ENCODE data around the gene GRK6. TPM values are rescaled to one million over a fixed set of nuclear protein-coding genes. Genes with fewer than 3 reads are reported as not detected.

The GRK6 gene
- polyA plus RNA-seq, 1 donor from 2014 or later = 22.6 TPM

DNA sequence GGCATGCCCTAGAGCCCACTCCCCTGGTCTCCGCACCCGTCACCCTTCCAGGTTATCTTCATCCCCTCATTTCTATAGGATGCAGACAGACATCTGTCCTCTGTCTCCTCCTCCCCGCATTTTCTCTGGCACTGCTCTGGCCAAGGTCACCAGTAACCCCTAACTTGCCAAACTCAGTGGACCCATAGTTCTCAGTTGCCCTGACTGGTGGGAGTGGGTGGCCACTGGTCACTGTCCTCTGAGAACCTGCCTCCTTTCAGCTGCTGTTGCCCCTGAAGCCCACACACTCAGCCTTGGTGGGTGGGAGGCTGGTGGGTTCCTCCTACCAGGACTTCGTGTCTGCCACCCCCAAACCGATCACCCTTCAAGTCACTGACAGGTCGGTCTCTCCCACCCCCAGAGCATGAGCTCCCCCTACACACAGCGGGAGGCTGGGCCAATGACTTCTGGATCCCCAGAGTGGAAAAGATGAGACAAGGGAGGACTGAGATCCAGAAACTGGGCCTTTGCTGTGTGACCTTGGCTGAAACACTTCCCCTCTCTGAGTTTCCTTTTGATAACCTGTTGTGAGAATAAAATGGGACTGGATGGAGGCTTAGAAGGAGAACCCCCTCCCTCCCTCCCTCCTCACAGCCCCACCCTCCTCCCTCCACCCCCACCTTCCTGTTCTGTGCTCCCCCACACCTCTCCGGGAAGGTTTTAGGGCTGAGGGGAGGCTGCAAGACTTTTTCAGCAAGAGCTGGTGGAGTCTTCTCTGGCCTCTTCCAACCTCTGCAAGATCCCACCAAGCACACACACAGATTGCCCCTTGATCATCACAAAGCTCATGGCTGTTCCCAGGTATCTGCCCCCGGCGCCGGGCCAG, 49.3 kb downstream of the GRK6 start:
- H3K4me2 ChIP-seq (ENCODE audit: low read length) = no peak overlapping the region
- no peaks in the 10 kb centered on the region for H3K9me3 ChIP-seq (ENCODE audit: low read length)

DNA sequence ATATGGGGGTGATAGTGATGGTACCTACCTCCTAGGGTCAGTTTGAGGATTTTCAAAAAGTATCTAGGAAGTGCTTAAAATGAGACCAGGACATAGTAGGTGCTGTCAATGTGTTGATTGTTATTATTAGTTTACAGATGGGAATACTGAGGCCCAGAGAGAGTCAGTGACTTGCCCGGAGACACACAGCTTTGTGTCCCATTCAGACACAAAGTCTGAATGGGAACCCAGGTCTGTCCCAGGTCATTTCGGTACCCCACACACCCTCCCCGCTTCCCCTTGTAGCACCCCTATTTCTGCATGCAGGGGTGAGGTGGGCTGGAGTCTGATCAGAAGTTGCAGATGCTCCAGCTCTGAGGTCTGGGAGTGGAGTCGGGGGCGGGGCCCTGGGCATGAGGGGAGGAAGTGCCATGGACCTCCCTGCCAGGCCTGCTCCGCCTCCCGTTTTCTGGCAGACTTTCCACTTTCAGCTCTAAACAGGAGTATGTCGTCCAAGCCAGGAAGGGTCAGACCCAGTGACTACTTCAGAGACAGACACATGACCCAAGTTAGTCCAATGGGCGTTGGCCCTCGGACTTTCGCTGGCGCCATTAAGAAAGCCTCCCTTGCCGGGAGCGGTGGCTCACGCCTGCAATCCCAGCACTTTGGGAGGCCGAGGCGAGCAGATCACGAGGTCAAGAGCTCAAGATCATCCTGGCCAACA, 50.2 kb downstream of the GRK6 start:
- H3K4me2 ChIP-seq (ENCODE audit: low read length) = no peak overlapping the region
- H2AFZ ChIP-seq (ENCODE audit: low read depth, low read length) = no peak overlapping the region
- H3K9me2 ChIP-seq (ENCODE audit: insufficient read depth, low read length) = no peaks in the 10 kb centered on the region
- H3K9ac ChIP-seq (ENCODE audit: low read length) = no peak overlapping the region
- no peak overlapping the region for H3K27ac ChIP-seq (ENCODE audit: low read length)
- no peaks in the 10 kb centered on the region for H3K36me3 ChIP-seq (ENCODE audit: insufficient read depth, low read length)
- no peaks in the 10 kb centered on the region for H3F3A ChIP-seq (ENCODE audit: insufficient read depth, low read length, poor library complexity, severe bottlenecking)
- H3K4me3 ChIP-seq (ENCODE audit: low read length) = no peak overlapping the region
- no peaks in the 10 kb centered on the region for H3K27me3 ChIP-seq (ENCODE audit: insufficient read depth, low read depth, low read length)
- TF ChIP-seq, protein P1, sequence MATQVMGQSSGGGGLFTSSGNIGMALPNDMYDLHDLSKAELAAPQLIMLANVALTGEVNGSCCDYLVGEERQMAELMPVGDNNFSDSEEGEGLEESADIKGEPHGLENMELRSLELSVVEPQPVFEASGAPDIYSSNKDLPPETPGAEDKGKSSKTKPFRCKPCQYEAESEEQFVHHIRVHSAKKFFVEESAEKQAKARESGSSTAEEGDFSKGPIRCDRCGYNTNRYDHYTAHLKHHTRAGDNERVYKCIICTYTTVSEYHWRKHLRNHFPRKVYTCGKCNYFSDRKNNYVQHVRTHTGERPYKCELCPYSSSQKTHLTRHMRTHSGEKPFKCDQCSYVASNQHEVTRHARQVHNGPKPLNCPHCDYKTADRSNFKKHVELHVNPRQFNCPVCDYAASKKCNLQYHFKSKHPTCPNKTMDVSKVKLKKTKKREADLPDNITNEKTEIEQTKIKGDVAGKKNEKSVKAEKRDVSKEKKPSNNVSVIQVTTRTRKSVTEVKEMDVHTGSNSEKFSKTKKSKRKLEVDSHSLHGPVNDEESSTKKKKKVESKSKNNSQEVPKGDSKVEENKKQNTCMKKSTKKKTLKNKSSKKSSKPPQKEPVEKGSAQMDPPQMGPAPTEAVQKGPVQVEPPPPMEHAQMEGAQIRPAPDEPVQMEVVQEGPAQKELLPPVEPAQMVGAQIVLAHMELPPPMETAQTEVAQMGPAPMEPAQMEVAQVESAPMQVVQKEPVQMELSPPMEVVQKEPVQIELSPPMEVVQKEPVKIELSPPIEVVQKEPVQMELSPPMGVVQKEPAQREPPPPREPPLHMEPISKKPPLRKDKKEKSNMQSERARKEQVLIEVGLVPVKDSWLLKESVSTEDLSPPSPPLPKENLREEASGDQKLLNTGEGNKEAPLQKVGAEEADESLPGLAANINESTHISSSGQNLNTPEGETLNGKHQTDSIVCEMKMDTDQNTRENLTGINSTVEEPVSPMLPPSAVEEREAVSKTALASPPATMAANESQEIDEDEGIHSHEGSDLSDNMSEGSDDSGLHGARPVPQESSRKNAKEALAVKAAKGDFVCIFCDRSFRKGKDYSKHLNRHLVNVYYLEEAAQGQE (IDR thresholded peaks at IDR 0.05; ENCODE audit: borderline replicate concordance) = no peak
- no peak for TF ChIP-seq MXI1 (conservative IDR thresholded peaks at IDR 0.05; ENCODE audit: poor library complexity, severe bottlenecking)
- no peak for TF ChIP-seq EP300 (conservative IDR thresholded peaks at IDR 0.05; ENCODE audit: poor library complexity, severe bottlenecking)
- H3K9me3 ChIP-seq (ENCODE audit: low read length) = no peaks in the 10 kb centered on the region
- peaks cover 13% of the 10 kb centered on the region for H3K79me2 ChIP-seq (replicated peaks; ENCODE audit: insufficient read depth, low read length)
- peaks cover 5% of the 10 kb centered on the region for H4K20me1 ChIP-seq (ENCODE audit: insufficient read depth)

More for the DNA sequence above, 49.3 kb downstream of the GRK6 start:
- TF ChIP-seq TAF1 (IDR thresholded peaks at IDR 0.05; ENCODE audit: low read depth) = no peak
- TF ChIP-seq SMC3 (conservative IDR thresholded peaks at IDR 0.05; ENCODE audit: poor library complexity) = no peak
- peaks cover 21% of the 10 kb centered on the region for H3K79me2 ChIP-seq (replicated peaks; ENCODE audit: insufficient read depth, low read length)
- H4K20me1 ChIP-seq (ENCODE audit: insufficient read depth) = peaks cover 11% of the 10 kb centered on the region
- no peaks in the 10 kb centered on the region for H3K27me3 ChIP-seq (ENCODE audit: insufficient read depth, low read depth, low read length)
- no peak overlapping the region for H2AFZ ChIP-seq (ENCODE audit: low read depth, low read length)
- no peak overlapping the region for H3K9ac ChIP-seq (ENCODE audit: low read length)
- H3K4me3 ChIP-seq (ENCODE audit: low read length) = no peak overlapping the region
- no peaks in the 10 kb centered on the region for H3K9me2 ChIP-seq (ENCODE audit: insufficient read depth, low read length)
- H3F3A ChIP-seq (ENCODE audit: insufficient read depth, low read length, poor library complexity, severe bottlenecking) = no peaks in the 10 kb centered on the region
- H3K36me3 ChIP-seq (ENCODE audit: insufficient read depth, low read length) = no peaks in the 10 kb centered on the region
- H3K27ac ChIP-seq (ENCODE audit: low read length) = no peak overlapping the region

DNA sequence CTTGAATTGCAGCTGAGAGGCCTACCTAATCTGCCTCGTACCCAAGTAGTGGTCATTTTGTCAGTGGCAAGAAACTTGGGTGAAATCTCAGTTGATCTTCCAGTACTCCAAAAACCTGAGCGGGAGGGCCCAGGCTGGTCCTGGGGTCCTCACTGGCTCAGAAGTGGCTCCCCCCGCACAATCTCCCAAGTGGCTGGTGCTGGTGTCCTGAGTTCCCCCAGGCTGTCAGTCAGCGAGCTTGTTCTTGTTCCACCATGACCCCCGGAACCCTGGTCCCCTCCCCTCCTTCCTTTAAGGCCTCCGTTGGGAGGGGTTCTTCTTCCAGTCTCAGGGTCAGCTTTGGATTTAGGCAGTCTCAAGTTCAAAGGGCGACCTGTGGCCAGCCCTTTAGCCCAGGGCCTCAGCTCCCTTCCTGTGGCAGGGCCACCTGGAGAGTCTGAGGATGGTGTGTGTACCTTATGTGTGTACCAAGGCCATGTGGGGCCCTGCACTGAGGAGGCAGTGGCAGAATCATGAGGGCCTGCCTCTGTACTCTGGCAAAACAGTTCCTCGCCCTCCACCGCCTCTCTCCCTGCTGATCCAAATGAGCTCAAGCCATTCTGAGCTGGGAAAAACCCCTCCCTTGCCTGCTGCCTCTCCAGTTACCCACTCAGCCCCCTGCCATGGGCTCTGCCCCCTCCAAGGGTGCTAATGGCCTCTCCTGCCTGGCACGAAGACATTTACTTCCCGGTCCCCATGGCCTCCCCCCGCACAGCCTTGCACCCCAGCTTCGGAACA, 51.4 kb downstream of the GRK6 start:
- no peaks in the 10 kb centered on the region for H3K9me3 ChIP-seq (ENCODE audit: low read length)
- TF ChIP-seq EP300 (conservative IDR thresholded peaks at IDR 0.05; ENCODE audit: poor library complexity, severe bottlenecking) (no peak), POLR2AphosphoS5 (IDR thresholded peaks at IDR 0.05) (no peak), RAD21 (conservative IDR thresholded peaks at IDR 0.05) (no peak), SMC3 (conservative IDR thresholded peaks at IDR 0.05; ENCODE audit: poor library complexity) (no peak), EZH2 (IDR thresholded peaks at IDR 0.05; ENCODE audit: borderline replicate concordance, insufficient read depth, low read length, poor library complexity, severe bottlenecking) (no peak), TAF1 (IDR thresholded peaks at IDR 0.05; ENCODE audit: low read depth) (no peak), MXI1 (conservative IDR thresholded peaks at IDR 0.05; ENCODE audit: poor library complexity, severe bottlenecking) (no peak)
- TF ChIP-seq, protein P2, sequence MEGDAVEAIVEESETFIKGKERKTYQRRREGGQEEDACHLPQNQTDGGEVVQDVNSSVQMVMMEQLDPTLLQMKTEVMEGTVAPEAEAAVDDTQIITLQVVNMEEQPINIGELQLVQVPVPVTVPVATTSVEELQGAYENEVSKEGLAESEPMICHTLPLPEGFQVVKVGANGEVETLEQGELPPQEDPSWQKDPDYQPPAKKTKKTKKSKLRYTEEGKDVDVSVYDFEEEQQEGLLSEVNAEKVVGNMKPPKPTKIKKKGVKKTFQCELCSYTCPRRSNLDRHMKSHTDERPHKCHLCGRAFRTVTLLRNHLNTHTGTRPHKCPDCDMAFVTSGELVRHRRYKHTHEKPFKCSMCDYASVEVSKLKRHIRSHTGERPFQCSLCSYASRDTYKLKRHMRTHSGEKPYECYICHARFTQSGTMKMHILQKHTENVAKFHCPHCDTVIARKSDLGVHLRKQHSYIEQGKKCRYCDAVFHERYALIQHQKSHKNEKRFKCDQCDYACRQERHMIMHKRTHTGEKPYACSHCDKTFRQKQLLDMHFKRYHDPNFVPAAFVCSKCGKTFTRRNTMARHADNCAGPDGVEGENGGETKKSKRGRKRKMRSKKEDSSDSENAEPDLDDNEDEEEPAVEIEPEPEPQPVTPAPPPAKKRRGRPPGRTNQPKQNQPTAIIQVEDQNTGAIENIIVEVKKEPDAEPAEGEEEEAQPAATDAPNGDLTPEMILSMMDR (IDR thresholded peaks at IDR 0.05; ENCODE audit: poor library complexity, severe bottlenecking) = no peak
- TF ChIP-seq, protein P1 (IDR thresholded peaks at IDR 0.05; ENCODE audit: borderline replicate concordance) = no peak
- no peaks in the 10 kb centered on the region for H3K36me3 ChIP-seq (ENCODE audit: insufficient read depth, low read length)
- H3K9ac ChIP-seq (ENCODE audit: low read length) = no peak overlapping the region
- no peak overlapping the region for H3K27ac ChIP-seq (ENCODE audit: low read length)
- H2AFZ ChIP-seq (ENCODE audit: low read depth, low read length) = no peak overlapping the region
- H3K4me3 ChIP-seq (ENCODE audit: low read length) = no peak overlapping the region
- H3K9me2 ChIP-seq (ENCODE audit: insufficient read depth, low read length) = no peaks in the 10 kb centered on the region
- no peaks in the 10 kb centered on the region for H3K27me3 ChIP-seq (ENCODE audit: insufficient read depth, low read depth, low read length)
- H4K20me1 ChIP-seq (ENCODE audit: insufficient read depth) = no peaks in the 10 kb centered on the region
- no peak overlapping the region for H3K4me2 ChIP-seq (ENCODE audit: low read length)
- H3K79me2 ChIP-seq (replicated peaks; ENCODE audit: insufficient read depth, low read length) = peaks cover under 1% of the 10 kb centered on the region
- no peaks in the 10 kb centered on the region for H3F3A ChIP-seq (ENCODE audit: insufficient read depth, low read length, poor library complexity, severe bottlenecking)

All from neural cell (in vitro differentiated cells).